Tibial nerve (tissue), 4 donors: Measurements from ENCODE around the gene CREG2.

Experiments
- CTCF ChIP-seq, 5 experiments: fragments of 200-600 bp in 3 of 5; fragments of 450-650 bp in 2 of 5; sonication (generic) in 3 of 5; IDR thresholded peaks; one replicate each; pipeline ENCODE4 v1.5.1; 2016 to 2019; ENCODE audit warnings: antibody characterized with exemption in 5 of 5, mild to moderate bottlenecking in 3 of 5, moderate library complexity in 2 of 5
- EP300 ChIP-seq, 2 donors: sonication (generic); formaldehyde crosslinking; IDR thresholded peaks; one replicate each; pipeline ENCODE4 v1.6.1; 2017; ENCODE audit warnings: antibody characterized with exemption in 2 of 2, mild to moderate bottlenecking in 1 of 2
- POLR2A ChIP-seq, 2 donors: fragments of 450-650 bp; IDR thresholded peaks; one replicate each; pipeline ENCODE4 v1.6.1; 2017; ENCODE audit warnings: antibody characterized with exemption in 2 of 2, mild to moderate bottlenecking in 2 of 2, moderate library complexity in 2 of 2

- TF ChIP-seq POLR2A (IDR thresholded peaks at IDR 0.05) (no peak), CTCF (IDR thresholded peaks at IDR 0.05) (no peak), EP300 (IDR thresholded peaks at IDR 0.05) (no peak)
Observed at GRCh38 chr2:101329026-101329425, 58.3 kb downstream of the CREG2 start.
